ENCODE results near the gene ALDH1L1. TPM values are rescaled to one million over a fixed set of nuclear protein-coding genes. Genes with fewer than 3 reads are reported as not detected.
"Not testable (repeated sequence)": the region's sequence is repeated elsewhere in the genome, so short reads cannot be mapped to it uniquely, and the experiment has no call there.

The ALDH1L1 gene
- total RNA-seq, 1 experiment from 2014 or later, result 0.08 TPM

- H3K27ac ChIP-seq, result no peak overlapping the region
- no peaks in the 10 kb centered on the region for H3K36me3 ChIP-seq
- no peak for DNase-seq
- no peaks in the 10 kb centered on the region for H3K9me3 ChIP-seq (replicated peaks)
- H3K27me3 ChIP-seq, result no peaks in the 10 kb centered on the region
- H3K4me1 ChIP-seq, result no peaks in the 10 kb centered on the region
- no peak overlapping the region for H3K4me3 ChIP-seq
These were observed 101.5 kb downstream of the ALDH1L1 start for GRCh38 chr3:126078866-126079265.

DNA sequence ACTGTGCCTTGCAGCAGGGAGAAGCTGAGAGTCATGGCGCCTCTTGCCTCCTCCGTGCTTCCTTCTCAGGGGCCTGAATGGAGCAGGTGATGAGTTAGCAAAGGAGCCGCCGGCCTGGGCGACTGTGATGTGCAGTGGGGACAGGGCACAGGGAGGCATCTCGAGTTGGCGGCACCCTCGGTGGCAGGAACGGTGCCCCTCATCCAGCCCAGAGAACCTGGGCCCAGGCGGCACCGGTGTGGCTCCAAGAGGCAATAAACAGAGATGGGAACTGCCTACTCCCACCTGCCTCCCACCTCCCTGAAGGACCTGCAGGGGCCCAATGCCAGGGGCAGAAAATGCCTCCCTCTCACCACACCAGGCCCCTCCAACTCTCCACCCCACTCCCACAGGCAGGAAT lies 102.6 kb downstream of the ALDH1L1 start:
- no peaks in the 10 kb centered on the region for H3K27me3 ChIP-seq
- no peaks in the 10 kb centered on the region for H3K36me3 ChIP-seq
- H3K4me1 ChIP-seq, result no peaks in the 10 kb centered on the region
- H3K9me3 ChIP-seq (replicated peaks), result peaks cover 3% of the 10 kb centered on the region; the same call in 1 of the 2 replicates
- no peak for DNase-seq
- H3K4me3 ChIP-seq, result no peak overlapping the region
- no peak overlapping the region for H3K27ac ChIP-seq

- no peak overlapping the region for H3K4me3 ChIP-seq
- H3K4me1 ChIP-seq, result no peaks in the 10 kb centered on the region
- no peak overlapping the region for H3K27ac ChIP-seq
- no peaks in the 10 kb centered on the region for H3K27me3 ChIP-seq
- H3K36me3 ChIP-seq, result no peaks in the 10 kb centered on the region
- H3K9me3 ChIP-seq (replicated peaks), result peaks cover 3% of the 10 kb centered on the region; the same call in 1 of the 2 replicates
- no peak for DNase-seq
These were observed 104.2 kb downstream of the ALDH1L1 start for GRCh38 chr3:126076140-126076539.

- H3K27me3 ChIP-seq, result no peaks in the 10 kb centered on the region
- no peaks in the 10 kb centered on the region for H3K4me1 ChIP-seq
- no peaks in the 10 kb centered on the region; the same call in 1 of the 2 replicates for H3K36me3 ChIP-seq
- H3K9me3 ChIP-seq (replicated peaks), result peaks cover 3% of the 10 kb centered on the region; the same call in 1 of the 2 replicates
- DNase-seq, result no peak
- no peak overlapping the region for H3K4me3 ChIP-seq
- no peak overlapping the region for H3K27ac ChIP-seq
These were observed 110.2 kb downstream of the ALDH1L1 start for GRCh38 chr3:126070146-126070545.

DNA sequence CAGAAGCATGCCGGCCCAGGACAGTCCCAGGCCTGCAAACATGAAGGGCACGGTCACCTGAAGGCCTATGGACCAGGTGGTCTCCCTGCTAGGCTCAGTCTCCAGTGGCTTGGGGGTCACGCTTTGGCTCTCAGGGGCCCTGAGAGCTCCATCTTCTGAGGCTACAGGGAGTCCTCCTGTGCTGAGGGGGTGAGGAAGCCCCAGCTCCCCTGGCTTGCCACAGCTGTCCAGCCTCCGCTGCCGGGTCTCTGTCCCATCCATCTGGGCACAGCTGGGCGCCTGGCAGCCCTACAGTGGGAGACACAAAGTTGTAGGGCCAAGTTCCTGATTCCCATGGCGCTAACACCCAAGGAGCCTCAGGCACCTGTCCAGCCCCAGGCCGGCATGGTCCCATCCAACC lies 112.4 kb downstream of the ALDH1L1 start:
- H3K27me3 ChIP-seq, result no peaks in the 10 kb centered on the region
- no peak for DNase-seq
- H3K4me3 ChIP-seq, result no peak overlapping the region
- H3K4me1 ChIP-seq, result no peaks in the 10 kb centered on the region
- H3K27ac ChIP-seq, result no peak overlapping the region
- H3K9me3 ChIP-seq (replicated peaks), result peaks cover 2% of the 10 kb centered on the region; the same call in 1 of the 2 replicates
- H3K36me3 ChIP-seq, result no peaks in the 10 kb centered on the region; the same call in 1 of the 2 replicates

DNA sequence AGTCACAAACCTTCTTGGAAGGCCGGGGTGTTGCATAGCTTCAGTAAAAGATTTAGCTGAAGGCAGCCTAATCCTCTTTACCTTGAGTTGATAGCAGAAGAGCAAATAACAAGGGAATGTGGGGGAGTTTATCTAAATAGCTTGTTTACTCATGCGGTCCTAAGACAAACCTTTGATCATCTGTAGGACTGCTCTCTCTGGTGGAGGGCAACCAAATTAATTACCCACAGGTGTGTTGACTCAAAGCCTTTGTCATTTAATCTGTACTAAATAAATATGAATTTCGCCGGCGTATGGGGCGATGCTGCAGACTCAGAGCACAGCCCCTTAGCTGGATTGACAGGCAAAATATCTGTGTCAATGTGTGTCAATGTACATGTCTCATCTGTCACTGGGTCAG lies 113.7 kb downstream of the ALDH1L1 start:
- not testable (repeated sequence) for H3K4me3 ChIP-seq

DNA sequence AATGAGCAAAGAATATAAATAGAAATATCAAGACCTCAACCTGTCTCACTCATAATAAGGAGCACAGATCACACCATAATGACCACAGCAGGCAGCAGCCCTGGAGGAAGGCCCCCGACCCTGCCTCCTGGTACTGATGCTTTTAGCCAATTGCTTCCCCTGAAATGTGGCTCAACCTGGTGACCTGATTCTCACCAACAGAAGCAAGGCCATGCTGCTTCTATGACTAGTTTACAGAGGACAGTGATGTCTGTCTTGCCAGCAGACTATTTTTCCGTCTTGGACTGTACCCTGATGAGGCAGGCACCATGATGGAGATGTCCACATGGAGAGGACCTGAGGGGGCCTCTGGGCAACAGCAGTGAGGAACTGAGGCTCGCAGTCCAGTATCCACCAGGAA lies 114.5 kb downstream of the ALDH1L1 start:
- no peaks in the 10 kb centered on the region for H3K9me3 ChIP-seq (replicated peaks)
- no peaks in the 10 kb centered on the region; the same call in 1 of the 2 replicates for H3K36me3 ChIP-seq
- H3K27ac ChIP-seq, result no peak overlapping the region
- no peak for DNase-seq
- H3K27me3 ChIP-seq, result no peaks in the 10 kb centered on the region
- no peaks in the 10 kb centered on the region for H3K4me1 ChIP-seq
- H3K4me3 ChIP-seq, result no peak overlapping the region

More for the DNA sequence above, 113.7 kb downstream of the ALDH1L1 start:
- DNase-seq; H3K36me3 ChIP-seq; H3K9me3 ChIP-seq (replicated peaks); H3K27me3 ChIP-seq; H3K4me1 ChIP-seq; H3K27ac ChIP-seq: not testable (repeated sequence)

GRCh38 chr3:126064627-126065258 lies 115.6 kb downstream of the ALDH1L1 start:
- Histone ChIP-seq H3K4me1 (no peaks in the 10 kb centered on the region), H3K4me3 (no peak overlapping the region), H3K27ac (no peak overlapping the region), H3K36me3 (no peaks in the 10 kb centered on the region; the same call in 1 of the 2 replicates), H3K27me3 (no peaks in the 10 kb centered on the region), H3K9me3 (replicated peaks) (no peaks in the 10 kb centered on the region)
- no peak for DNase-seq

DNA sequence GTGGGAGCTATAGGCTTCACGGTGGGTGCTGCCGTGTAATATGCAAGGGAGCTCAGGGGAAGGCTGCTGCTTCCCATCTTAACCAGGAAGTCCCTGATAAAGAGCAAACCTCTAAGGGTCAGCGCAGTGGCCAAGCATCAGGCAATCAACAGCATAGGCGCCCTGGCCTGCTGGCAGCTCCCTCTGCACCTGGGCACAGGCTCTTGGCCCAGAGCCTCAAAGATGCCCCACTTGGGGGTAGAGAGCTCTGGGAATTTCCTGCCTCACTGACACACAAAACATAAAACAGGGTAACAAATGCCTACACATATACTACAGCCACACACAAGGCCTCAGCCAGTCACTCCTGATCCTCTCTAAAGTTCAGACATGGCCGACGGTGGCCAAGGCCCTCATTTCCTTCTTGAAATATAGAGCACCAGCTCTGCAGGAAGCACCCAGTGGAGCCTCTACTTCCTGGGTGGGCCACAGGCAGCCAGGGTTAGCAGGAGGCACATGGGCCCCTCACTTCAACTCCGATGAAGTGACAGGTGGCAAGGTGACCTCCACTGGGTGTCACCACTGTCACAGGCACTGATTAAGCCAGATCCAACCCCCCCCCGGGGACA lies 116.9 kb downstream of the ALDH1L1 start:
- H3K27ac ChIP-seq, result no peak overlapping the region
- no peaks in the 10 kb centered on the region for H3K4me1 ChIP-seq
- H3K4me3 ChIP-seq, result no peak overlapping the region
- no peaks in the 10 kb centered on the region for H3K9me3 ChIP-seq (replicated peaks)
- no peak for DNase-seq
- H3K36me3 ChIP-seq, result no peaks in the 10 kb centered on the region; the same call in 1 of the 2 replicates
- H3K27me3 ChIP-seq, result no peaks in the 10 kb centered on the region

GRCh38 chr3:126061301-126062032 lies 118.9 kb downstream of the ALDH1L1 start:
- Histone ChIP-seq H3K4me1 (no peaks in the 10 kb centered on the region), H3K27ac (no peak overlapping the region), H3K9me3 (replicated peaks) (no peaks in the 10 kb centered on the region), H3K36me3 (no peaks in the 10 kb centered on the region), H3K4me3 (no peak overlapping the region), H3K27me3 (no peaks in the 10 kb centered on the region)
- DNase-seq, result no peak

DNA sequence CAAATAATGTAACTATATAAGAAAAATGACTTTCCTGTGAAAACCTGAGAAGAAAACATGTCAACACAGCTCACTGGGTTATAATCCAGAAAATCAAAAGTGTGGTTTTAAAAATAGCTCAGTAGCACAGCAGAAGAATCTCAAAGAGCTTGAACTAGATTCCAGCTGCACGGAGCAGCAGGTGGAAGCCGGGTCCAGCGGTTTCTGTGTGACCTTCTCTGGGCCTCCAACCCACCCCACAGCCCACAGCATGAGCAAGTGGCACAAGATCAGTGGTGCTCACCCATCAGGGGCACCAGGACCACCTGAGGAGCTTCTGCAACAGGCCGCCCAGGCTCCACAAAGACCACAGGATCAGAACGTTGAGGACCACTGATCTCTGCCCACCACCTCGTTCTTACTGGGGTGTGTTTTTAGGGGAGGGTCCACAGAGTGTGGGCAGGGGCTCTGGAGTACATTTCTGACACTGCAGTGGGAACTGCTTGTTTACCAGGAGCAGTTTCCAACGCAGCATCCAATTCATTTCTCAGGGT lies 119.7 kb downstream of the ALDH1L1 start:
- no peak overlapping the region for H3K27ac ChIP-seq

DNA sequence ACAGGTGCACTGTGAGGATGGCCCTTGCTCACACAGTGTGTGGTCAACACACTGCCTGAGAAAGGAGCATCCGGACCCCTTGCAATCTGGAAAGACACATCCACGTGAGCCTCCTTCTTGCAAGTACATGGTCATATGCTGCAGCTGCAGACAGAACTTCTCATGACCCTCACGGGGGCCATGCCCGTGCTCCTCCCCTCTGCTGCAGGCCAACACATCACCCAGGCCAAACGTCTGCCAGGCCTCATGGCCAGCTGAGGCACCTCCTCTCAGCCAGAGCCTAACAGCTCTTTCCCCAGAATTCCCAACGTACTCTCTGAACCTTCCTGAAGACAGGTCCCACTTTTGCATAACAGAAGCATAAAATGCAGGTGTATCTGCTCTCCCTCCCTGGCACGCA lies 121.7 kb downstream of the ALDH1L1 start:
- no peak for DNase-seq
- H3K27me3 ChIP-seq, result no peaks in the 10 kb centered on the region
- H3K4me3 ChIP-seq, result no peak overlapping the region
- H3K36me3 ChIP-seq, result no peaks in the 10 kb centered on the region
- no peaks in the 10 kb centered on the region for H3K9me3 ChIP-seq (replicated peaks)
- H3K27ac ChIP-seq, result no peak overlapping the region
- no peaks in the 10 kb centered on the region for H3K4me1 ChIP-seq

More for the DNA sequence above, 119.7 kb downstream of the ALDH1L1 start:
- H3K4me3 ChIP-seq, result no peak overlapping the region
- H3K9me3 ChIP-seq (replicated peaks), result no peaks in the 10 kb centered on the region
- DNase-seq, result no peak
- no peaks in the 10 kb centered on the region for H3K27me3 ChIP-seq
- H3K36me3 ChIP-seq, result no peaks in the 10 kb centered on the region
- no peaks in the 10 kb centered on the region for H3K4me1 ChIP-seq

DNA sequence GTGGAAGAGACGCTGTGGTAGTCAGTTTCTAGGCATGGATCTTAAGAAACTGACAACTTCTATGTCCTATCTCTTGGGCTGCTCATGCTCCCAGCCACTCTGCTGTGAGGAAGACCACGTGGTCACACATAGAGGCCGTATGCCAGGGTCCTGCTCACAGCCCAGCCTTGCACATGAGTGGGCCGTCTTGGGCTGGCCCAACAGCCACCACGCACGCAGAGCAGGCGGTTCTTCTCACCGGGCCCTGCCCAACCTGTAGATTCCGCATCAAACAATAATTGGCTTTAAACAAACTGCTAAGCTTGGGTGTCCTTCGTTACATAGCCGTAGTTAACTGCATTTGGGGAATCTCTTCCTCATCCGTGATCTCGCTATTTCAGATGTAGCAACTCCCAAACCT lies 122.5 kb downstream of the ALDH1L1 start:
- no peaks in the 10 kb centered on the region for H3K36me3 ChIP-seq
- H3K9me3 ChIP-seq (replicated peaks), result no peaks in the 10 kb centered on the region
- no peak for DNase-seq
- no peak overlapping the region for H3K4me3 ChIP-seq
- no peaks in the 10 kb centered on the region for H3K4me1 ChIP-seq
- H3K27ac ChIP-seq, result no peak overlapping the region
- no peaks in the 10 kb centered on the region for H3K27me3 ChIP-seq

DNA sequence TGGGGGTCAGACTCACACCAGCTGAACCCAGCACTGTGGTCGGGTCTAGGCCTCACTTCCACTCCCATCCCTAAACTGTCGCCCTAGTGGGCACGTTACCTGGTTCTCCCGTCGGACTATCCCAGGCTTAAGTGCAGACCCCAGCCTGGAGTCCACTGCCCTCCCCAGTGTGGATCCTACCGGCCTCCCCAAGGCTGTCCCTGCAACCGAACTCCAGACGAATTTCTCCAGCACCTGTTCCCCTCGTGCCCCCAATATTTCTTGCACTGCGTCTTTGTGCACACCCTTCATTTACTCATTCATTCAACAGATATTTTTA lies 122.9 kb downstream of the ALDH1L1 start:
- no peak for DNase-seq
- Histone ChIP-seq H3K36me3 (no peaks in the 10 kb centered on the region), H3K9me3 (replicated peaks) (no peaks in the 10 kb centered on the region), H3K4me3 (no peak overlapping the region), H3K27me3 (no peaks in the 10 kb centered on the region), H3K4me1 (no peaks in the 10 kb centered on the region), H3K27ac (no peak overlapping the region)

Measured in SJCRH30 (cell line).